NCI-H524 (cell line): ENCODE measurements around the gene MPP4.

Experiments
- DNase-seq, 2 experiments: peaks; one replicate each; lab custom pipeline; 2025; lab: John Stamatoyannopoulos, UW

Gene MPP4

GRCh38 chr2:201698588-201699226 lies at the start of gene MPP4:
TSS of gene MPP4 (minus strand) at chr2:201698644. CDS start at chr2:201693954, 4,690 bp downstream.
- DNase-seq, result peak in 1 of 2 experiments; percentile 4

GRCh38 chr2:201746551-201746950 lies 48.1 kb upstream of the MPP4 start:
- no peak for DNase-seq

GRCh38 chr2:201735486-201735885 lies 37.0 kb upstream of the MPP4 start:
- DNase-seq, result no peak

- no peak for DNase-seq
Measured at GRCh38 chr2:201734111-201734510, 35.7 kb upstream of the MPP4 start.

DNA sequence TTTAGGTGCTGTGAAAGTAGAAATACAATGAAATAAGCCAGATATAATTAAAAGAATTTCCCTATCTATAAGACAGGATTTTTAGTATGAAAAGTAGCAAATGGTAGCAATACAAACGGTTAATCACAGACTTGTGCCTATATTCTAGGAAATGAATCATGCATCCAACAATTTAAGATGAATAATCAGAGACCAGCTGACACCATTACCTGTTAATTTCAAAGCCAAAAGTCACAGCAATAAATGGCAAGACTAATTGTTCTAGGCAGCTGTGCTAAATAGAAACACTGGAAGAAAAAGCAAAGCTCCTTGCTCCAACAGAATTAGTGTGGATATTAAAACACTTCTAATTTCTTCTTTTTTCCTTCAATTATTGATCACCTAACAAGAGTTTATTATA lies 35.1 kb upstream of the MPP4 start:
- DNase-seq, result no peak

DNA sequence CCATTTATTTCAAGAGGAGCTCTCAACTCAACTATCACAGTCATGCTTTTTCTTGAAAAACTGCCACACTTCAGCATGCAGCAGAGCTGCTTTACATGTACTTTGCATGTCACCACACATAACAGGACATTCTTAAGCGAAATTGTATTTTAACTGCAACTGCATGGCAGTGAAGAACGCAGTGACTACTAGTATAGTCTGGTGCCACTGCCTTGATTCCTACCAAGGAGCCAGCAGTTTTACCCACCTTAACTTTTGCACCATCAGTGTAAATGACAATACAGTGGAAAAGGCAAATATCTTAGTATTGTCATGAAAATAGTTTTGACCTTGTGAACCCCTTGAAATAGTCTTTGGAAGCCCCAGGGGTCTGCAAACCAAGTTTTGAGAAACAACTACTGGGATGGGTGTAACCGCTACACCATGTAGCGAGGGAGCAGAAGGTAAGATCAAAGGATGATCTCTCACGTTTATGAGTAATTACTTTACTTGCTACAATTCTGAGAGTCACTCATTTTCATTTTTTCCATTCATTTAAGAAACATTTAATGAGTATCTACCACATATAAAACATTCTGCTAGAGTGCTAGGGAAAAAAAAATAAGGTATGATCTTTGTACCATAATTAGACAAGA lies 32.3 kb upstream of the MPP4 start:
- no peak for DNase-seq

DNA sequence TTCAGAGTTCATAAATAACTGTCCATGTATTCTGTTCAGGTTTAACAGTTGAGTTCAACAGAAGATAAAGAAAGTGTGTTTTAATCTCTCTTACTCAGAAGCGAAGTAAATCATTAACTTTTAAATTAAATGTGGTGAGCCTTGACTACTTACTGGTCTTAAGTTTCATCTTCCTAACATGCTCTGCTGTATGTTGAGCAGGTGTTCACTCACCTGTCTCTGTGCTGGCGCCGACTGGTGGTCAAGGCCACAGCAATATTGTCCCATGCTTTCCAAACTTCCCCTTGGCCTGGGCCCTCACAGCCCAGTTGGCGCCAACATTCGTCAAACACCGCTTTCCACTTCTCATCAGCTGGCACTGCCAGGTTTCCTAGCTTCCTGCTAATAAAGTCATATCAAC lies 17.0 kb upstream of the MPP4 start:
- no peak for DNase-seq

GRCh38 chr2:201712726-201713125 lies 14.3 kb upstream of the MPP4 start:
- DNase-seq, result no peak

DNA sequence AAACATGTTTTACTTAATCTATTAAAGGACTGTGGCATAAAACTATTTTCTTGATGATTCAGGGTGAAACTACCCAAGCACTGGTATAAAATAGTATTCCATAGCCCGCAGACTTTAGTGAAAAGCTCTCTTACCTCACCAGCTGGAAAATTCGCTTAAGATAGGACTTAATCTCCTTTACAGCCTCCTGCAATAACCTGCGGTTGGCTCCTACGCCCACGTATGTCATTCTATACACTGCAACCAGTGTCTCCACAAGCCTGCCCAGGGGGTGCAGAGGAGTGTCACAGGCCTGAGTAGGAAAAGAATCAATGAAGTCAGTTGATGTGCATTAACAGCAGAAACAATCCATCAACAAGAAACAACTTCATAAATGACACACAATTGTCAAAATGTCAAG lies 11.3 kb upstream of the MPP4 start:
- DNase-seq, result peak in 1 of 2 experiments; percentile 3

DNA sequence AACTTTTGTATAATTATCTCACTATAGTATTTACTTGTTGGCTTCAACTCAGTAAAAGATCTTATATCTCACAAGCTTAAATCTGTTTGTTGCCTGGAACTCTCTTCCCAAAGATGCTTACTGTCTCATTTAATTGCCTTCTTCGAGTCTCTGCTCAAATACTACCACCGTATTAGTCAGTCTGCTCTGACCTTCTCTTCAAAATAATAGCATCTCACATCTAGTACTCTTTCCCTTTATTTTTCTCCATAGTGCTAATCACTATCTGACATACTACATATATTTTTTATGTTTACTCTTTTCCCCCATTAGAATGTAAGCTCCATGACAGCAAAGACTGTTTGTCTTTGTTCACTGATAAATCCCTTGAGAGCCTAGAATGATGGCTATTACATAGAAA lies 10.6 kb upstream of the MPP4 start:
- DNase-seq, result no peak

GRCh38 chr2:201707753-201708152 lies 9.3 kb upstream of the MPP4 start:
- no peak for DNase-seq

DNA sequence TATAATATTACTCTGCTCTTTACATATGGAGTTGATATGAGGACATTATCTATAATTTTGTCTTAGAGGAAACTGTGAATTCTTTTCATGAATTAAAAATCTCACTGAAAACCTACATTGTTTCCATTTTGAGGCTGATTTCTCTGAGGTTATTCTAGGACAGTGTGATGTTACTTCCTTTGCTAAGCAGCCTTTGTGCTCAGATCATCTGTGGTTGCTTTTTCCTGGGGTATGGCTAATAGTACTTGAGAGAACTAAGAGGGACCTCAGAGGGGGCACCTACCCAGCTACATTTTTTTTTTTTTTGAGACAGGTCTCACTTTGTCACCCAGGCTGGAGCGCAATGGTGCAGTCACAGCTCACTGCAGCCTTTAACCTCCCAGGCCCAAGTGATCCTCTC lies 8.7 kb upstream of the MPP4 start:
- no peak for DNase-seq

DNA sequence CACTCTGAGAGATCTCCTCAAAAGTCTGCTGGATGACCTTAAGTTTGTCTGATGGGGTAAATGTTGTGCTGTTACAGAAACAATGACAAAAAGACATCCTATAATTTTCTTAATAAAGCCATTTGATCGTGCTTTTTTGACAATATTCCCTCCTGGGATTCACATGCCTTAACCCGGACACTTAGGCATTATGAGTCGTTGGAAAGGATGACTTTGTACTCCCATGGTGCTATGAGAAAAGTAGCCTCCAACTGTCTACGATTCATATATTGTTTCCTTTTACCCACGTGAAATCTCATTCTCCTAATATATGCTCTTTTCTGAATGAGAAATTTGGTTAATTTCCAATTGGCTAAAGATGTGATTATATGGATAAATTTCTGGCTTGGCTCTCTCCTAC lies 6.1 kb upstream of the MPP4 start:
- no peak for DNase-seq

DNA sequence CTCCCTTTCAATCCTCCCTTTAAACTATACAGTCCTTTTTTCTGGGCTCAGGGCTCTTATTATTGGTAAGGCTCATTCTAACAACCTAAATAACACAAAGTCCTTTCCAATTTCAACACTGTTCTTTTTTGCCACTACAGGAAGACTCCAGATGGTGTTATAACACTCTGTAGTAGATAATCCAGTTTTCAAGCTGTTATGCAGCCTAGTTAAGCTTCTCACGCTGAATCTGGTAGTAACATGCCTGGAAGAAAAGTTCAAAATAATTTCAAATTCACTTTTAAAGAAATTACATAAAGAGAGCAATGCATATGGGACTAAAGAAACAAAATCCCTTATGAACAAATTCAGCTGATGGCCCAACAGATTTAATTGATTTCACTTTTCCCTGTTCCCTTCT lies 3.2 kb upstream of the MPP4 start:
- DNase-seq, result peak; percentile 16 to 82

GRCh38 chr2:201699416-201699815 lies 972 bp upstream of the MPP4 start:
- DNase-seq, result no peak

DNA sequence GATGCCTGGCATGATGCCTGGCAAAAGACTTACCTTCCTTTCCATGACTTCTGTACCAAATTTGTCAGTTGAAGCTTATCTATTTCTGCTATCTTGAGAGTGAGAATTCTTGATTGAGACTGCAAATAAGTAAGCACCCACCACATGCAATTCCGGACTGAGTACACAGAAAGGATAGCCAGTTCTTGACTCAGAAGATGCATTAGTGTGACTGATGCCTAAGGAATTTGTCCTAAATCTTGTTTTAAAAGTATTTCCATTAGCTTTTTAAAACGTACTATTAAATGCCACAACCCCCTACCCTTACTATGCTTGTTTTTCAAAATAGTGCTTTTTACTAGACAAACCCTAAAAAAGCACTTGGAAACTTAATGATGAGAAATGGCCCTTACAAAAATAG lies 545 bp downstream of the MPP4 start:
- no peak for DNase-seq

GRCh38 chr2:201696151-201696659 lies 2.2 kb downstream of the MPP4 start:
- peak in 1 of 2 experiments; percentile 15 for DNase-seq

- DNase-seq, result no peak
Measured at GRCh38 chr2:201685156-201685555, 13.3 kb downstream of the MPP4 start.

GRCh38 chr2:201680743-201681142 lies 17.7 kb downstream of the MPP4 start:
- no peak for DNase-seq

- no peak for DNase-seq
Measured at GRCh38 chr2:201678401-201678800, 20.0 kb downstream of the MPP4 start.

- no peak for DNase-seq
Measured at GRCh38 chr2:201675454-201675853, 23.0 kb downstream of the MPP4 start.

- DNase-seq, result no peak
Measured at GRCh38 chr2:201674794-201675193, 23.6 kb downstream of the MPP4 start.

- no peak for DNase-seq
Measured at GRCh38 chr2:201674298-201674697, 24.1 kb downstream of the MPP4 start.

DNA sequence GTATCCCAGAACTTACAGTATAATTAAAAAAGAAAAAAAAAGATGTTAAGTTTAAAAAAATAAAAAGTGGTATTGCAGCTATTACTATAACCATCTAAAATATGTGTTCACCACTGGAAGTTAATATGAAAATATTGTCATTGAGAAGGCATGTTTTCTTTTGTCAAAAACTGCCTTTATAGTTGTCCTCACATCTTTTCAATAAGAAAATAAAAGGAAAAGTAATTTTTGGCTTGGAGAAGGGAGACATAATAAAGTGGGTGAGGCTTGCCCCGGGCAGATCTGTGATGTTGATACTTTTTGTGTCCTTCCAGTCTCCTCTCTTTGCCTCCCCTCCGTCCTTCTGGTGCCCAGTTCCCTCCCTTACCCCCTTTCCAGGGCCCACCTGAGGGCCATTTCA lies 24.9 kb downstream of the MPP4 start:
- DNase-seq, result no peak
